ENCODE data around the gene MOGAT1.

The MOGAT1 gene, protein sequence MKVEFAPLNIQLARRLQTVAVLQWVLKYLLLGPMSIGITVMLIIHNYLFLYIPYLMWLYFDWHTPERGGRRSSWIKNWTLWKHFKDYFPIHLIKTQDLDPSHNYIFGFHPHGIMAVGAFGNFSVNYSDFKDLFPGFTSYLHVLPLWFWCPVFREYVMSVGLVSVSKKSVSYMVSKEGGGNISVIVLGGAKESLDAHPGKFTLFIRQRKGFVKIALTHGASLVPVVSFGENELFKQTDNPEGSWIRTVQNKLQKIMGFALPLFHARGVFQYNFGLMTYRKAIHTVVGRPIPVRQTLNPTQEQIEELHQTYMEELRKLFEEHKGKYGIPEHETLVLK

DNA sequence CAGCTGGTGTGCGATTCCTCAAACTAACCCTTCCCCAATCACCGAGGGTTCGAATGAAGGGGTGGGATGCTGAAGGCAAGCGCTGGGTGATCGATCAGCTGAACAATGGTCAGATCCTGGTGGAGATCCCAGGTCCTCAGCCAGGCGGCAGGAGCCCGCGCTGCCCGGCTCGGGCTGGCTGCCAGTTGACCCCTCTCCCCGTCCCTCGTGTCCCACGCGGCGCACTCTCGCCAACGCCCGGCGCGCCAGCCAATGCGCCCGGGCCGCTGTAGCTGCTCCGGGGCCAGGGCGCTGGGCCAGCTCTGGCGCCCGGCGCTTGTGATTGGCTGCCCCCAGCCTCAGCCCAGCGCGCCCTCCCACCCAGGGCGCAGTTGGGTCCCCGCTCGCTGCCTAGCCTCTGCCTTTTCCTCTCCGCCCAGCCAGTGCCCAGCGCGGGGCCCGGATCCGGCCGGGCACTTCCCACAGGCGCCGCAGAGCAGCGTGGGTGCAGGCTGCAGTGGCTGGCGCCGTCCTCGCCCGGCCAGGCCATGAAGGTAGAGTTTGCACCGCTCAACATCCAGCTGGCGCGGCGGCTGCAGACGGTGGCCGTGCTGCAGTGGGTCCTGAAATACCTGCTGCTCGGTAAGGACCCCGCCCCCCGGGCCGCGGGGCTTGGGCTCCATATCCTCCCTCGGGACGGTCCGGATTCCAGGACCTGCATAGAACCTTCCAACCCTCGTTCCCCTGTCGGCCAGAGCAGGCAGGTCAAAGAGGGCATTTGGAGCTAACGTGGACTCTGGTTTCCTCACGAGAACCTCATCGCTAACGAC is at the start of gene MOGAT1:
Gene MOGAT1, plus strand, starts transcription at position 400 of the 809 bp plus-strand sequence. Its CDS starts 128 bp downstream, at position 528.
- TF ChIP-seq, protein P1, sequence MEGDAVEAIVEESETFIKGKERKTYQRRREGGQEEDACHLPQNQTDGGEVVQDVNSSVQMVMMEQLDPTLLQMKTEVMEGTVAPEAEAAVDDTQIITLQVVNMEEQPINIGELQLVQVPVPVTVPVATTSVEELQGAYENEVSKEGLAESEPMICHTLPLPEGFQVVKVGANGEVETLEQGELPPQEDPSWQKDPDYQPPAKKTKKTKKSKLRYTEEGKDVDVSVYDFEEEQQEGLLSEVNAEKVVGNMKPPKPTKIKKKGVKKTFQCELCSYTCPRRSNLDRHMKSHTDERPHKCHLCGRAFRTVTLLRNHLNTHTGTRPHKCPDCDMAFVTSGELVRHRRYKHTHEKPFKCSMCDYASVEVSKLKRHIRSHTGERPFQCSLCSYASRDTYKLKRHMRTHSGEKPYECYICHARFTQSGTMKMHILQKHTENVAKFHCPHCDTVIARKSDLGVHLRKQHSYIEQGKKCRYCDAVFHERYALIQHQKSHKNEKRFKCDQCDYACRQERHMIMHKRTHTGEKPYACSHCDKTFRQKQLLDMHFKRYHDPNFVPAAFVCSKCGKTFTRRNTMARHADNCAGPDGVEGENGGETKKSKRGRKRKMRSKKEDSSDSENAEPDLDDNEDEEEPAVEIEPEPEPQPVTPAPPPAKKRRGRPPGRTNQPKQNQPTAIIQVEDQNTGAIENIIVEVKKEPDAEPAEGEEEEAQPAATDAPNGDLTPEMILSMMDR (conservative IDR thresholded peaks at IDR 0.05): no peak; the same call in 1 of the 2 replicates
- H3K27ac ChIP-seq: peak within 1 kb of the TSS; percentile 49; the same call in 1 of the 2 replicates

DNA sequence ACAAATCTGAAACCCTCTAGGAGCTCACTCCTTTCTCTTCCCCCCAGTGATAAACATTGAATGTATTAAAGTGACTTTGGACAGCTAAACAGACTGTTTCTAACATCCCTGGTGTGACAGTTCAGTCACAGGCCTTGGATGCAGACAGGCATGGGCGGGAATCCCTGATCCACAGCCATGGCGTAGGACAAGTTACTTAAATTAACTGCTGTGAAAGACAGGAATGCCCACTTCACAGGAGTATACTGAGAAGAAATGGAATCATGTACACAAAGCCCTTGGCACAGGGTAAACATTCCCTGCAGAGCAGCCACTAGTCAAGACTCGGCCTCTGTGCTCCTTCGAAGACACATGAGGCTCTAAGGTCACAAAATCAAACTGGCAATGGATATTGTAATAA is 49.6 kb upstream of the MOGAT1 start:
- TF ChIP-seq, protein P1 (conservative IDR thresholded peaks at IDR 0.05): no peak

DNA sequence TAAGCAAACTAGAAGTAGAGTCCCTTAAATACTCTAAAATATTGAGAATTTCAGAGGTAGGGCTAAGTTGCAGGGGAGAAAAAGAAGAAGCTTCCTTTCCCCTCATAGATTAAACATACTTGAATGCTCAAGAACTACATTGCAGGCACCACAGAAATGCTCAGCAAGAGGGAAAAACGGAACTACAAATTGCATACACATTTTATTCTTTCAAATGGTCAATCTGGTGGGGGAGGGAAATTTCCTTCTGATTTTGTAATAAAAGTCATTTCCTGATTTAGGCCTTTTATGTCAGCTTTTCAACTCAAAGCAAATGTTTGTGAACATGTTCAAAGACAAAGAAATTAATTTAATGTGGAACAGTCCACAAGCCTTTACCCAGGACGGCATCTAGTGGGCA is 48.5 kb upstream of the MOGAT1 start:
- TF ChIP-seq, protein P1 (conservative IDR thresholded peaks at IDR 0.05): no peak
- no peak overlapping the region for H3K27ac ChIP-seq

More for the DNA sequence above, 49.6 kb upstream of the MOGAT1 start:
- H3K27ac ChIP-seq: no peak overlapping the region

DNA sequence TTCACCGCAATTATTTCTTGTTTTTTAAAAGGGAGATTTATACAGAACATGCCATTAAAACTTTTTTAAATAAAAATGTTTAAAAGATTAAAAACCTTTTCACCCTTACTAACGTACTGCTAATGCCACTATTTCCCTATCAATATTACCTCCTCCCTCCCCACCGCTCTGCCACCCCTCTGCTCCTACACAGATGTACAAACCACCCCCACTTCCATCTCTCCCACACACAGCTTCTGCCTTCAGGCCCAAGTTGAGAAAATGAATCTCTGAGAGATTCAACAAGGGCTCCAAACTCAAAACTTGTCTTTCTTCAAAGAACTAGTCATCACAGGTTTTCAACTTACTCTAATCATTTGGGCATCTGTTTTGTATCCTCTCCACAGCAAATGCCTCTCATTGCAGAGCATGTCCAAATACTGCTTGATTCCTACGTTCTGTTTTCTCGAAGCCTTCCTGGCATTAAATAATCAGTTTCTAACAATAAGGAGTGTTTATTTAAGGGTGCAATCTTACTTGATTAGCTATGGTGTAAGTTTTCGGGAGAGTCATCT is 47.6 kb upstream of the MOGAT1 start:
- TF ChIP-seq, protein P1 (conservative IDR thresholded peaks at IDR 0.05): no peak
- no peak overlapping the region for H3K27ac ChIP-seq

DNA sequence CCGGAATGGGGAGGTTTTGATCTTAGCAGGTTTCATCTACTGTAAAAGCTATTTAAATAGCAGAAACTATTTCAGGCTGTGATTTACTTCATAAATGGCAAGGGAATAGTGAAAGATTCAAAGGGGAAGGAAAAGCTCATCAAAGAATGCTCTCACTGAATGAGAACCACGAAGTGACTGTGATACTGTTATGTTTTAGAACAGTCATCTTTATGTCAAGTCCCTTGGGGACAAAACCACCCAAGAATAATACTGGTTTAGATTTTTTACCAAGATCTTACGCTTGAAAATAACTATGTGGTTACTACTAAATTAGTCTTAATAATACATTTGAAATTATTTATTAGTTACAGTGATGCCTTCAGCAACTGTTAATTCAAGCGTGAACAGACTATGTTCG is 43.7 kb upstream of the MOGAT1 start:
- H3K27ac ChIP-seq: no peak overlapping the region
- TF ChIP-seq, protein P1 (conservative IDR thresholded peaks at IDR 0.05): no peak

DNA sequence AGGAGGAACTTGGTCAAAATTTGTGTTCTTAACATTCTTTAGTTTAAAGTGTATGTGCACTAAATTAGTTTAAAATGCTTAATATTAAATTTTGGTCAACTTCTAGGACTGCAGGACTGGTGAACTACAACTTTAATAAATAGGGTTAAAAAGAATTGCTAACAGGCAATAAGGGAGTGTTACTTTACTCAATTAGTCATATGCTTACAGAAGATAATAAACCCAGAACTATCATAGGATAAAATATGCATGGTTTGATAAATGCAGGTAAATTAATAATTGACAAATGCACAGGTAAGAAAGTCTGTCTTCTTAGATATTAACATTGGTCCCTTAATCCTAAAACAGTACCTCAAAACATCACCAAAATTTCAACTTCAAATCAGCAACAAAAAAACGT is 36.2 kb upstream of the MOGAT1 start:
- TF ChIP-seq, protein P1 (conservative IDR thresholded peaks at IDR 0.05): no peak
- no peak overlapping the region for H3K27ac ChIP-seq

DNA sequence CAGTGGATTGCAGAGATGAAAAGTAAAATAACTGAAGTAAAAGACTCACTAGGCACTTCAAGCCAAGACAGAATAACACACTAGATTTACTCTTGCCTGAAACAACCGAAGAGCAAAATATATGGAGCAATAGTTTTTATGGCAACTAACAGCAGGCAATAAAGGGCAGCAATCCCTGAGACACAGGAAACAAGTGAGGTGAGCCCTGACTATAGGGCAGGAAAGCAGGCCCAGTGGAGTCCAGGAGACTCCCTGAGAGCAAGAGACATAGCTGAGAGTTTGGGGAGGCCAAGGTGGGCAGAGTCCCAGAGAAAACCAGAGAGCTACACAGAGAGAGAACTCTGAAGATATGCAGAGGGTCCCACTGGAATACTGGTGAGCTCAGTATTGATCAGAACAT is 34.4 kb upstream of the MOGAT1 start:
- H3K27ac ChIP-seq: no peak overlapping the region

More for the DNA sequence above, 34.4 kb upstream of the MOGAT1 start:
- TF ChIP-seq, protein P1 (conservative IDR thresholded peaks at IDR 0.05): no peak
